Measurements from ENCODE around the gene IL22RA2. TPM values are rescaled to one million over a fixed set of nuclear protein-coding genes. Genes with fewer than 3 reads are reported as not detected.

The IL22RA2 gene
- total and polyA plus RNA-seq, 9 of the 15 experiments (the other 6 are each of a cell fraction or from before 2014, with no cell fraction given): 0.03 TPM; not detected in 8

- WGBS (ENCODE audit: insufficient coverage, low coverage, missing lambda C conversion rate): 7% methylated on average over 5 of the region's 5 CpGs
- Histone ChIP-seq H3K79me2 (ENCODE audit: control insufficient read depth, insufficient read depth, low read length) (no peaks in the 10 kb centered on the region), H3K36me3 (ENCODE audit: control insufficient read depth, insufficient read depth, low read length) (peaks cover 10% of the 10 kb centered on the region), H3K9ac (ENCODE audit: insufficient read depth in 1 of 2, low read depth in 2 of 2, low read length in 2 of 2) (no peak overlapping the region), H3K9me1 (ENCODE audit: control insufficient read depth, insufficient read depth, low read length) (no peaks in the 10 kb centered on the region), H3K27me3 (ENCODE audit: control insufficient read depth in 2 of 2, insufficient read depth in 2 of 2, low read length in 2 of 2) (no peaks in the 10 kb centered on the region), H2AFZ (ENCODE audit: low read depth, low read length) (no peak overlapping the region), H3K4me1 (replicated peaks in 1 of 2; ENCODE audit: control insufficient read depth in 2 of 2, insufficient read depth in 2 of 2, low read length in 2 of 2) (no peaks in the 10 kb centered on the region), H4K20me1 (replicated peaks; ENCODE audit: control insufficient read depth, insufficient read depth, low read length) (no peaks in the 10 kb centered on the region), H3K9me3 (replicated peaks; ENCODE audit: control insufficient read depth, insufficient read depth, low read depth, low read length) (no peaks in the 10 kb centered on the region), H3K4me2 (ENCODE audit: insufficient read depth, low read length) (no peak overlapping the region), H3K27ac (ENCODE audit: extremely low read depth, low read depth, low read length) (no peak overlapping the region), H3K4me3 (no peak overlapping the region)
- ChIA-PET POLR2A (interaction anchor here (0.5 to 0.9 kb wide), 2 partner anchors 53 to 121 kb away, joined by 3 to 4 read pairs; no protein-coding TSS in a partner anchor), CTCF (ENCODE audit: low intra/inter-chr PET ratio) (interaction anchor here (0.7 kb wide), 1 partner anchor 671 kb away, joined by 3 read pairs; no protein-coding TSS in a partner anchor)
- no peak for TF ChIP-seq PHF20 (IDR thresholded peaks at IDR 0.05; ENCODE audit: partially characterized antibody)
- no peak for TF ChIP-seq RFX1 (IDR thresholded peaks at IDR 0.05)
- DNase-seq (ENCODE audit: extremely low read depth in 1 of 4, low spot score in 3 of 4) (no peak), ATAC-seq (no peak), FAIRE-seq (no peak)
- in situ Hi-C loops (cut with MboI) (no loop called here), intact Hi-C loops (cut with micrococcal nuclease) (no loop called here)
- no TSS peak for BruUV-seq (replicated peaks)
These were observed 20.0 kb upstream of the IL22RA2 start for GRCh38 chr6:137193256-137194070.

- Histone ChIP-seq H4K20me1 (replicated peaks; ENCODE audit: control insufficient read depth, insufficient read depth, low read length) (no peaks in the 10 kb centered on the region), H3K9me3 (replicated peaks; ENCODE audit: control insufficient read depth, insufficient read depth, low read depth, low read length) (no peaks in the 10 kb centered on the region), H3K9me1 (ENCODE audit: control insufficient read depth, insufficient read depth, low read length) (no peaks in the 10 kb centered on the region), H3K4me1 (replicated peaks in 1 of 2; ENCODE audit: control insufficient read depth in 2 of 2, insufficient read depth in 2 of 2, low read length in 2 of 2) (no peaks in the 10 kb centered on the region), H3K36me3 (ENCODE audit: control insufficient read depth, insufficient read depth, low read length) (peaks cover 4% of the 10 kb centered on the region; the same call in 2 of the 3 replicates), H2AFZ (ENCODE audit: low read depth, low read length) (no peak overlapping the region), H3K79me2 (ENCODE audit: control insufficient read depth, insufficient read depth, low read length) (no peaks in the 10 kb centered on the region), H3K4me3 (no peak overlapping the region), H3K27ac (ENCODE audit: extremely low read depth, low read depth, low read length) (no peak overlapping the region), H3K9ac (ENCODE audit: insufficient read depth in 1 of 2, low read depth in 2 of 2, low read length in 2 of 2) (no peak overlapping the region), H3K27me3 (ENCODE audit: control insufficient read depth in 2 of 2, insufficient read depth in 2 of 2, low read length in 2 of 2) (no peaks in the 10 kb centered on the region), H3K4me2 (ENCODE audit: insufficient read depth, low read length) (no peak overlapping the region)
- ChIA-PET CTCF (ENCODE audit: low intra/inter-chr PET ratio) (no interaction called here), POLR2A (interaction anchor here (0.9 kb wide), 1 partner anchor 53 kb away, joined by 4 read pairs; no protein-coding TSS in a partner anchor)
- WGBS (ENCODE audit: insufficient coverage, low coverage, missing lambda C conversion rate): 10% methylated on average over 4 of the region's 4 CpGs
- no TSS peak for BruUV-seq (replicated peaks)
- in situ Hi-C loops (cut with MboI): no loop called here
- ATAC-seq (peak; percentile 49; the same call in 1 of the 3 replicates), FAIRE-seq (no peak), DNase-seq (ENCODE audit: extremely low read depth in 1 of 4, low spot score in 3 of 4) (no peak)
- intact Hi-C loops (cut with micrococcal nuclease): no loop called here
- TF ChIP-seq ZNF311 (CRISPR knock-in tag; IDR thresholded peaks at IDR 0.05) (no peak), TRIM24 (IDR thresholded peaks at IDR 0.05) (no peak), HNRNPH1 (optimal IDR thresholded peaks at IDR 0.05; ENCODE audit: low read depth, low read length) (no peak), RFX1 (IDR thresholded peaks at IDR 0.05) (no peak), CTCF (IDR thresholded peaks at IDR 0.05 in 2 of 3, conservative IDR thresholded peaks at IDR 0.05 in 1 of 3; ENCODE audit: insufficient read depth in 2 of 3, low read depth in 1 of 3, low read length in 3 of 3) (peak in 1 of 3 experiments; percentile 19; a peak in 1 of 6 replicates), TEAD1 (CRISPR knock-in tag; IDR thresholded peaks at IDR 0.05) (no peak), NR0B1 (IDR thresholded peaks at IDR 0.05; ENCODE audit: partially characterized antibody) (no peak), CSDE1 (IDR thresholded peaks at IDR 0.05) (no peak), ELK1 (CRISPR knock-in tag; IDR thresholded peaks at IDR 0.05) (no peak)
These were observed 19.4 kb upstream of the IL22RA2 start for GRCh38 chr6:137192821-137193220.

Data from K562 (cell line).